ENCODE data around the gene RPL13A.

GRCh38 chr19:49459388-49459787 lies 28.0 kb upstream of the RPL13A start:
- no peak for TF ChIP-seq EZH2phosphoT487 (IDR thresholded peaks at IDR 0.05; ENCODE audit: borderline replicate concordance)
- TF ChIP-seq, protein P1, sequence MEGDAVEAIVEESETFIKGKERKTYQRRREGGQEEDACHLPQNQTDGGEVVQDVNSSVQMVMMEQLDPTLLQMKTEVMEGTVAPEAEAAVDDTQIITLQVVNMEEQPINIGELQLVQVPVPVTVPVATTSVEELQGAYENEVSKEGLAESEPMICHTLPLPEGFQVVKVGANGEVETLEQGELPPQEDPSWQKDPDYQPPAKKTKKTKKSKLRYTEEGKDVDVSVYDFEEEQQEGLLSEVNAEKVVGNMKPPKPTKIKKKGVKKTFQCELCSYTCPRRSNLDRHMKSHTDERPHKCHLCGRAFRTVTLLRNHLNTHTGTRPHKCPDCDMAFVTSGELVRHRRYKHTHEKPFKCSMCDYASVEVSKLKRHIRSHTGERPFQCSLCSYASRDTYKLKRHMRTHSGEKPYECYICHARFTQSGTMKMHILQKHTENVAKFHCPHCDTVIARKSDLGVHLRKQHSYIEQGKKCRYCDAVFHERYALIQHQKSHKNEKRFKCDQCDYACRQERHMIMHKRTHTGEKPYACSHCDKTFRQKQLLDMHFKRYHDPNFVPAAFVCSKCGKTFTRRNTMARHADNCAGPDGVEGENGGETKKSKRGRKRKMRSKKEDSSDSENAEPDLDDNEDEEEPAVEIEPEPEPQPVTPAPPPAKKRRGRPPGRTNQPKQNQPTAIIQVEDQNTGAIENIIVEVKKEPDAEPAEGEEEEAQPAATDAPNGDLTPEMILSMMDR (conservative IDR thresholded peaks at IDR 0.05; ENCODE audit: low read length): no peak
